GM18499 (cell line): ENCODE data around the gene TPT1.

Experiments
- ATAC-seq: cut with Tn5 transposase; IDR thresholded peaks from one replicate; pipeline ENCODE4 v1.9.1; 2021; ENCODE audit warnings: moderate number of reproducible peaks; ENCODE audit not compliant: insufficient read depth, unreplicated experiment

The TPT1 gene

GRCh38 chr13:45336025-45336800 is 4.8 kb downstream of the TPT1 start:
- ATAC-seq = no peak

DNA sequence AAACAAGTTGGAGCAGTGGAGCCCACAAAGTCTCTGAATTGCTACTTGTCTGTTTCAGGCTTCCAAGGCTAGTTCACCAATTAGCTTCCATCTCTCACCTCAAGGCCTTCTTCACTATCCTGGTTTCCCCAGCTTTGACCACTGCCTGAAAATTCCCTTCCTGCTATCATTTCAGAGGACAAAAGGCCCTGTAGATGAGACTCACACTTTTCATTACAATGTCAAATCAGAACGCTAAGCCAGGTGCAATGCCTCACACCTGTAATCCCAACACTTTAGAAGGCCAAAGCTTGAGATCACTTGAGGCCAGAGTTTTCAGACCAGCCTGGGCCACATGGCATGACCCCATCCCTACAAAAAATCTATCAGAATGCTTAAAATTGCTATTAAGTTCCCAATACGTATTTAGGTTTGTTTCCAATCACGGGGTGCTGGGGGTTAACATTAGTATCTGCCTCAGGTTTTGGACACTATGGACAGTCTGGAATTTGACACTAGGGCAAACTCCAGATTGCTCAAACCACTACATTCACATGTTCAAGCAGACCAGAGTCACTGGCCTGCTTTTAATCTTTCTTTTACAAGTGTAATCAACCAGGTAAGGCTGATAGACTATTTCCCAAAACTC is 5.5 kb downstream of the TPT1 start:
- ATAC-seq = no peak

- ATAC-seq = no peak
These were observed 6.7 kb downstream of the TPT1 start for GRCh38 chr13:45333977-45334922.

GRCh38 chr13:45333251-45333976 is 7.6 kb downstream of the TPT1 start:
- ATAC-seq = no peak

DNA sequence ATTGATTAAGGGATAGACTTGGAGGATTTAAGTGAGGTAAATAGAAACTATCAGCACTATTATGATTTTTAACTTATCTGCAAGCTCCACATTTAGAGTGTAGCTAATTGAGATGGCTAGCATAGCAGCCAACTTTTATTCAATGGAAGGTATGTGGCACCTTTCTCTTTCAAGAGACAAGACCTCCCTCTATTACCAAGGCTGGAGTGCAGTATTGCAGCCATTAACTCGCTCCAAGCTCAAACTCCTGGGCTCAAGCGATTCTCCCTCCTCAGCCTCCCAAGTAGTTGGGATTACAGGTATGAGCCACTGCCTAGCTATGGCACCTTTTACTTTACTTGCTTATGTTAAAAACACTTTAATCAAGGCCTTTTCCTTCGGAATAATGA is 8.2 kb downstream of the TPT1 start:
- ATAC-seq = no peak

GRCh38 chr13:45332036-45332830 is 8.8 kb downstream of the TPT1 start:
- no peak for ATAC-seq

DNA sequence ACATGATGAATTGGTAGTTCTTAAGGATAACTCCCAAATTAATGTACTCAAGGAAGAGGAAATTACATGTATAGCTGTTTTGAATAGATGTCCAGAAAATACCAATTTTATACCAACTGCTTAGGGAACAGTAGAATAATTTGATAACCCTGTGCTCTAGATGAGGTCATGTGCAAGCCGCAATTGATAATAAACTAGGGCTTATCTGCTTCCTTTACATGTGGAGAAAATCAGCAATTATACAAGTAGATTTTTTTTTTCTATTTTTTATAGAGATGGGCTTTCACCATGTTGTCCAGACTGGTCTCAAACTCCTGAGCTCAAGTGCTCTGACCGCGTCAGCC is 9.3 kb downstream of the TPT1 start:
- ATAC-seq = no peak

DNA sequence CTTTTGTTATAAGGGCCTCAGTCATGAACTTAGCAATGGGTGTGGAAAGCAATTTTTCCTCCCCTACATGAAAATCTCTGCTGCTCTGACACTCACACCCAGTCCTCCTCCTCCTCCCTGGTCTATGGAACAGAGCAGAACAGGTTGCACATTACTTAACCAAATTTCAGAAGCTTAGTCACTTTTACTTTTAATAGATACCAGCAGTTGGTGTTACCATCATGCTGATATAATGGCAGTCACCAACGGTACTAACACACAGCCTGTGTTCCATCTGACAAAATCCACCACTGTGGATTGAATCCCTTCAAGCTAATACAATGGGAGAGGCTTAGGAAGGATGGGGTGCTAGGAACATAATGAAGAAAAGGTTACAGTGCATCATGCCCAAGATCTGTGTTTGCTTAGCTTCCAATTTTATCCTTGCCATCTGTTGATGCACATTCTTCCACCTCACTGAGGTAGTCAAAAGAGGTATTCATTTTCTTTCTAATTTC is 9.8 kb downstream of the TPT1 start:
- ATAC-seq = no peak

GRCh38 chr13:45328661-45329111 is 12.3 kb downstream of the TPT1 start:
- ATAC-seq = no peak

DNA sequence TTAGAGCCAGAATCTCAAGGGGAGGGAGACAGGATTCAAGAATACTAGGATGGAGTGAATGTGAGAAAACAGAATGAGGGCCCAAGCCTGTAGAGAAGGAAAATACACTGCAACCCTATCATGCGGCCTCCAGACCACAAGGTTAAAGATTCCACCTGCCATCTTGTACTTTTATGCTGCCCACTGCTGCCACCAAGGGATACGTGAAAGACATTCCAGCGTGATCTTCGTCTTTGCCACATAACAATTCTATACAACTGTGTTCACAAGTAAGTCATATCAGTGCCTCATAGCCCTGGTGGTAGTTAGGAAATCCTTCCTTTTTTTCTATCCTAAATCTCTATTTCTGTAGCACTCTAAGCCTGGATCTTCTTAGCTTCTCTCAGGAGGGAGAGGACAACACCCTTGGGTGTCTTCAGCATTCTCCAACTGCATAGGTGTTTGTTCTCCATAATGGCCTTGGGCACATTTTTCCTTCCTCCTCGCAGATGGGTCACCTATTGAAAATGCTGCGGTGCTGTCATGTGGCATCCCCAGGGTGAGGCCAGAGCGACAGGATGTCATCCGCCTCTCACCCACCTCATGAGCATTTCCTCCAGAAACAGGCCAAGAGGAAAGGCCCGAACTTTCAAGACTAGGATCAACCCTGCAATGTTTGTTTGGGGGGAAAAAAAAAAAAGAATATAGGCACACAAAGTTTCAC is 13.6 kb downstream of the TPT1 start:
- no peak for ATAC-seq

- no peak for ATAC-seq
These were observed 15.2 kb downstream of the TPT1 start for GRCh38 chr13:45325806-45326205.

DNA sequence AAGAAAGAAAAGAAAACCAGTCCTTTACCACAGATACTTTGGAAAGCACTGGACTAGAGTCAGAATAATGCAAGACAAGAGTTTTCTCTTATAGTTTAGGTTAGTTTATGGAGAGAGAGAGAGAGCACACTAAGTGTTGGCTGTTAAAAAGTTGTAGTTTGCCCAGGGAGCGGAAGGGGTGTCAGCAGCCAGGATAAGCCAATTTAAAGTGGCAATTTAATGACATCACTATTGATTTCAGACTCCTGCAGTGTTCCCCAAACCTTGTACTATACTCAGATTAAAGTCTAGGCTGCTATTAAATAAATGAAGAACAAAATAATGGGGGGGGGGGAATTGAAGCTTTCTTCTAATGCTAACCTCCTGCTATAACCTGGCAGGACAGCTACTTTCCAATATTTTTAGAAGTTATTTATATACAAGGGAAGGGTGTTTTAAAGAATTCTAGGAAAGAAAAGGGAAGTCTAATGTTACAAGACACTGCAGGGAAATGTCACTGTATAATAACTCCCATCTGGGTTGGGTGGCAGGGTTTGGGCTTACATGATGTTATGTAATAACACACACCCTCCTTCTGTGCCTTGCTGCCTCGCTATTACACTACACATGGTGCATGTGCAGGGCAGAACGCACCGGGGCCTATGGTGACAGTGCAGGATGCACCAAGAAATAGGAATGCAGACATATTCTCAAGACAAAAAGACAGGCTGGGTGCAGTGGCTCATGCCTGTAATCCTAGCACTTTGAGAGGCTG is 19.9 kb downstream of the TPT1 start:
- no peak for ATAC-seq

GRCh38 chr13:45316996-45317395 is 24.0 kb downstream of the TPT1 start:
- ATAC-seq = no peak

GRCh38 chr13:45316338-45316737 is 24.6 kb downstream of the TPT1 start:
- no peak for ATAC-seq

DNA sequence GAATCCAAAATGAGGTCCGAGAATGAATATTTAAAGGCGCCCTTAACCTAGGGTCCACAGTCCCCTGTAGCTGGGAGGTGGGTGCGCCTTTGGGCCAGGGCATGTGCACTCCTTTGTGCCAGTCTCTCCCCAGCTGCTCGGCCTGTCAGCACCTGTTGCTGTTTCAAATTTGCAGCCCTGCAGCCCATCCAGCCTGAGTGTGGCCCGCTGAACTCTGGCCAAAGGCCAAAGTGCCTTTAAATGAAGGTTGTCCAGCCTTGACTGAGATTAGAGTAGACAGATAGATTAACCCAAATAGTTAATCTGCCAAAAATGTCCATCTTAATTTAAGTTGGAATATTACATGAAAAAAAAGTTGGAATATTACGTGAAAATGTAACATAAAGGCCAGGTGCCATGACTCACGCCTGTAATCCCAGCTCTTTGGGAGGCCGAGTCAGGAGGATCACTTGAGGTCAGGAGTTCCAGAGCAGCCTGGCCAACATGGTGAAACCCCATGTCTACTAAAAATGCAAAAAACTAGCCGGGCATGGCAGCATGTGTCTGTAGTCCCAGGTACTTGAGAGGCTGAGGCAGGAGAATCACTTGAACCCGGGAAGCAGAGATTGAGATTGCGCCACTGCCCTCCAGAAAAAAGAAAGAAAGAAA is 25.3 kb downstream of the TPT1 start:
- no peak for ATAC-seq

DNA sequence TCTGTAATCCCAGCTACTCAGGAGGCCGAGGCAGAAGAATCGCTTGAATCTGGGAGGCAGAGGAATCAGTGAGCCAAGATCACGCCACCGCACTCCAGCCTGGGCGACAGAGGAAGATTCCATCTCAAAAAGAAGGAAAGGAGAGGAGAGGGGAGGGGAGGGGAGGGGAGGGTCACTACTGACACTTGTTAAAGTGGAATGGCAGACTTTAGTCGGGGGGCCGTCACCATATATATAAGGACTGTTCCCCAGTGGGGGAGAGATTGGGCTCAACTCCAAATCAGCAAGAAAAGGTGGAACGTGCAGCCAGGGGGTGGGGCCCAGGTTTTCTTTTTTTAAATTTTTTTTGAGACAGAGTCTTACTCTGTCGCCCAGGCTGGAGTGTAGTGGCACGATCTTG is 26.2 kb downstream of the TPT1 start:
- ATAC-seq = no peak

GRCh38 chr13:45310341-45311131 is 30.4 kb downstream of the TPT1 start:
- no peak for ATAC-seq
